Upper lobe of right lung (tissue), 1 donor: Measurements from ENCODE around the gene STING1. TPM values are rescaled to one million over a fixed set of nuclear protein-coding genes. Genes with fewer than 3 reads are reported as not detected.

ENCODE experiments used
- ATAC-seq: fragments of 200-7000 bp; cut with Tn5 transposase; one replicate; pipeline ENCODE4 v1.9.1; 2020; ENCODE audit warnings: mild to moderate bottlenecking, moderate library complexity
- DNase-seq: peaks from one replicate; pipeline ENCODE4 v3.0.0-alpha.2; 2020
- H3K27ac ChIP-seq: fragments of 200-600 bp; one replicate; pipeline ENCODE4 v1.8.0; 2022
- H3K27me3 ChIP-seq: fragments of 200-600 bp; one replicate; pipeline ENCODE4 v1.8.0; 2022; ENCODE audit warnings: mild to moderate bottlenecking
- H3K36me3 ChIP-seq: fragments of 200-600 bp; one replicate; pipeline ENCODE4 v1.8.0; 2022
- H3K4me1 ChIP-seq: fragments of 200-600 bp; one replicate; pipeline ENCODE4 v1.8.0; 2022
- H3K4me3 ChIP-seq: fragments of 200-600 bp; one replicate; pipeline ENCODE4 v1.8.0; 2022; ENCODE audit warnings: mild to moderate bottlenecking
- H3K9me3 ChIP-seq: fragments of 200-600 bp; one replicate; pipeline ENCODE4 v1.8.0; 2022
- intact Hi-C: fragments of 100-400 bp; cut with DNase I; formaldehyde crosslinking; loops from one replicate; pipeline ENCODE4 v1.11.0; 2022
- total RNA-seq: library from RNA; stranded (reverse); fragmentation: NEBNext Ultra II Directional; extraction: Animal tissue kit (Norgen Biotek cat#: 25700); gene quantifications from one replicate; pipeline ENCODE4 v1.2.1, GENCODE V29; 2021
- TF ChIP-seq, protein P1 (sequence below): fragments of 200-600 bp; IDR thresholded peaks from one replicate; pipeline ENCODE4 v1.8.0; 2022; ENCODE audit warnings: antibody characterized with exemption
- donor health status: DM: no; HTN: yes; CAD: no; lungs with severe emphysema.

The STING1 gene
- total RNA-seq, 1 donor from 2014 or later, result 102 TPM

DNA sequence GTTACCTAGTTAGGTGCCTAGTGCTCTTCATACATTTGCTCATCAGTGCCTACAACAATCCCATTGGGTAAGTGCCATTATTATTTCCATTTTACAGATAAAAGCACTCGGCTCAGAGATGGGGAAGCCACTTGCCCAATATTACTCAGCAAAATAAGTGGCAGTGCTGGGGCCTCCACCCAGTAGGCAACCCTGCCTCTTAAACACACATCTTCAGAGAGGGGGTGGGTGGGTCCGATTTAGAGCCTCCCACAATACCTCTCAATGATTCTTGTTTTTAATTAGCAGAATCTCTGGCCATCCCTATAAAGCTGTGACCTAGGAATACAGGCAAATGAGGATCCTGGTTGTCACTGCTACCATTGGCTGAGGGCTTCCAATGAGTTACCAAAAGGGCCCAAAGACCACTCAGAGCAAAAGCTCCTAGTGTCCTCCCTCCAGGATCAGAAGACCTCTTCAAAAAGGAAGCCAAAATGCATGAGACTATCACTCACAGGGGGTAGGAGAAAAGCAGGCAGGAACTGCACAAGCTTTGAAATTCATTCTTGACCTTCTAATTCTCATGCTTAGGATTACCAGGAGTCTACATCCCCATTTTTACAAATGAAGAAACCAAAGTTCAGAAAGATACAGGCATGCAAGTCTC is 42.5 kb upstream of the STING1 start:
- no peak for ATAC-seq
- H3K27ac ChIP-seq, result no peak overlapping the region
- TF ChIP-seq, protein P1, sequence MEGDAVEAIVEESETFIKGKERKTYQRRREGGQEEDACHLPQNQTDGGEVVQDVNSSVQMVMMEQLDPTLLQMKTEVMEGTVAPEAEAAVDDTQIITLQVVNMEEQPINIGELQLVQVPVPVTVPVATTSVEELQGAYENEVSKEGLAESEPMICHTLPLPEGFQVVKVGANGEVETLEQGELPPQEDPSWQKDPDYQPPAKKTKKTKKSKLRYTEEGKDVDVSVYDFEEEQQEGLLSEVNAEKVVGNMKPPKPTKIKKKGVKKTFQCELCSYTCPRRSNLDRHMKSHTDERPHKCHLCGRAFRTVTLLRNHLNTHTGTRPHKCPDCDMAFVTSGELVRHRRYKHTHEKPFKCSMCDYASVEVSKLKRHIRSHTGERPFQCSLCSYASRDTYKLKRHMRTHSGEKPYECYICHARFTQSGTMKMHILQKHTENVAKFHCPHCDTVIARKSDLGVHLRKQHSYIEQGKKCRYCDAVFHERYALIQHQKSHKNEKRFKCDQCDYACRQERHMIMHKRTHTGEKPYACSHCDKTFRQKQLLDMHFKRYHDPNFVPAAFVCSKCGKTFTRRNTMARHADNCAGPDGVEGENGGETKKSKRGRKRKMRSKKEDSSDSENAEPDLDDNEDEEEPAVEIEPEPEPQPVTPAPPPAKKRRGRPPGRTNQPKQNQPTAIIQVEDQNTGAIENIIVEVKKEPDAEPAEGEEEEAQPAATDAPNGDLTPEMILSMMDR, result no peak

DNA sequence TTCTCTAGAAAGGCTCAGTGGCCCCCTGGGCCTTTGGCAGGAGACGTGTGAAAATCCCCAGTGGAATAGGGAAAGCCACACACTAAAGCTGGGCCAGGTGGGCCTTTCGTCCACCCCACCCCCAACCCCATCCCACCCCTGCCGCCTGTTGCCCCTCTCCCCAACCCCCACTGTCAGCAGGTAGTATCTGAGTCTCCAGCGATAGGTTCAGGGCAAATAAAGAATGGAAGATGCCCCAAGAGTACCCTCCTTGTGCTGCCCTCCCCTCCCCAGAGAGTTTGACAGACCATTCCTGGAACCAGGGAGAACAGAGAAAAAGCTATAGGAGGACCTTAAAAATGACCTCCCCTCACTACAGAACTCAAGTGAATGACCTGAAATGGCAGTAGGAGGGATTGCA is 41.9 kb upstream of the STING1 start:
- no peaks in the 10 kb centered on the region for H3K4me1 ChIP-seq

More for the DNA sequence above, 42.5 kb upstream of the STING1 start:
- no peaks in the 10 kb centered on the region for H3K4me1 ChIP-seq
- H3K4me3 ChIP-seq, result no peak overlapping the region
- no peaks in the 10 kb centered on the region for H3K36me3 ChIP-seq
- no peak for DNase-seq
- intact Hi-C loops, result no loop called here
- no peaks in the 10 kb centered on the region for H3K27me3 ChIP-seq
- no peaks in the 10 kb centered on the region for H3K9me3 ChIP-seq

DNA sequence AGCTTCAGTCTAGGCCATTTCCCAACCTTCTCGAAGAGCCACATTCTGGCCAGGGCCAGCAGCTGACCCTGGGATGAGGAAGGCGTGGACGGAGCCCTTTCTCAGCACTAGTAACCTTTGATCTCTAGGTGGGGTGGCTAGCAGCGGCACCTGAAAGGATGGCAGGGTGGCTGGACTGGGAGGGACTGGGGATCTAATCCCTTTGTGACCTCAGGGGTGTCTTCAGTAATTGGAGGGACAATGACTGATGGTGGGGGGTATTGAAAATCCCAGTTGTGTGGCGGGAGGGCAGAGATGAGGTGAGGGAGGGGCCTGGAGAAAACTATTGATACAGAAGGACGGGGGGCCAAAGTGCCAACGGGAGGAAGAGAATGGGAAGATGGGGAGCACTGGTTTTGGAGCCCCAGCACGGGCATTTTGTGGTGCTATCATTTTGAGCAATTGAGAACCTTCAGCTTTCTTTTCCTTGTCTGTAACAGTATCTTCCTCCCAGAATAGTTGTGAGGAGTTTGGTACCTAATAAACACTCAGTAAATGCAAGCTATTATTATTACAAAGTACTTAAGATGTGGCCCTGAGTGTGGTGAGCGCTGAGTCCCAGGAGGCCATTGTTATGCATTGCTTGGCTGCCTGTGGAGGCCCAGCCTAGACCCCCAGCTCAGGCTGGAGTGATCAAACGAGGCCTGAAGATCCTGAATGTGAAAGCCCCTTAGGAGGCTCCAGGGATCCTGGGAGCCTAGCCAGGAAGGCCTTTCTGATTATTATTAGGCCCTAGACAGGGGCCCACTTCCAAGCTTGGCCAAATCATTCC is 41.3 kb upstream of the STING1 start:
- TF ChIP-seq, protein P1, result no peak
- Histone ChIP-seq H3K27me3 (no peaks in the 10 kb centered on the region), H3K36me3 (no peaks in the 10 kb centered on the region), H3K4me3 (no peak overlapping the region), H3K27ac (no peak overlapping the region), H3K9me3 (no peaks in the 10 kb centered on the region), H3K4me1 (no peaks in the 10 kb centered on the region)
- DNase-seq (no peak), ATAC-seq (no peak)
- intact Hi-C loops, result no loop called here

More for the DNA sequence above, 41.9 kb upstream of the STING1 start:
- no peak overlapping the region for H3K4me3 ChIP-seq
- intact Hi-C loops, result no loop called here
- TF ChIP-seq, protein P1, result no peak
- no peaks in the 10 kb centered on the region for H3K9me3 ChIP-seq
- H3K27ac ChIP-seq, result no peak overlapping the region
- DNase-seq (no peak), ATAC-seq (no peak)
- H3K27me3 ChIP-seq, result no peaks in the 10 kb centered on the region
- no peaks in the 10 kb centered on the region for H3K36me3 ChIP-seq

DNA sequence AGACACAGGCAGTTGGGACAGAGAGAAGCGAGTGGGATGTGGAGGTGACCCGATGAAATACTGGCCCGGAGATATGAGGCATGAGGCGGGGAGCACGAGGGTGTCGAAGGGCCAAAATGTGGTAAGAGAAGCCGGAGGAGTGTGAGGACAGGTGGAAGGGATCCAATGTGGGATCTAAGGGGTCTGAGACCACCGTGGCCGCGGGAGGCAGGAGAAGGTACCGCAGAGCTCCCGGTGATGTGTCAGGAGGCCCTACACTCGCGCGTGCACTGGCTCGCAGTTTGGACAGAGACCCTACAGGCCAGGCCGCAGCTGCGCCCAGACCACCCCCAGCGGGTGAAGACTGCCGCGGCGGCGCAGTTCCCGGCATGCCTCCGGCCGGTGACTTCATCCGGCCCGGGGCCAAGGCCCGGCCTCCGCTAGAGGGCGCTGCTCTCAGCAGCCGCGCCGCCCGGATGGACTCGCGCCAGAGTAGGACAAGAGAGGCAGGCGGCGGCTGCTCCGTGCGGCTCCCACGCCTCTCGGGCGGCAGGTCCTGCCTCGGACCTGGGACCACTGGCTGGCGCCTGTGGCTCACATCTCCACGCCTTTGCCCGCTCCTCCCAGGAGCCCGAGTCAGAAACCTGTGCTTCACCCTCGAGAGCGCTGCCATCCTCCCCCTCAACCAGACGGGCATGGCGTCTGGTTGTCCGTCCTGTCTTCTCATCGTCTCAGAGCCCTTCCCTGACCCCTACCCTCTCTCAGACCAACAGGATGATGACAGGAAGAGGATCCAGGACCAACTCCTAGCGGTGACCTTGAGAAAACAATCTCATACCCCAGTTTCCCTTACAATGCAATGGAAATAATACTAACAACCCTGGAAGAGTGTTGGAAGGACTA is 35.4 kb upstream of the STING1 start:
- peak overlapping the region; percentile 67 for H3K4me3 ChIP-seq
- peak; percentile 96 for DNase-seq
- H3K27me3 ChIP-seq, result no peaks in the 10 kb centered on the region
- intact Hi-C loops, result no loop called here
- H3K36me3 ChIP-seq, result no peaks in the 10 kb centered on the region
- H3K27ac ChIP-seq, result peak overlapping the region; percentile 89
- TF ChIP-seq, protein P1, result peak; percentile 99
- peak; percentile 96 for ATAC-seq
- no peaks in the 10 kb centered on the region for H3K9me3 ChIP-seq
- peaks cover 11% of the 10 kb centered on the region for H3K4me1 ChIP-seq

DNA sequence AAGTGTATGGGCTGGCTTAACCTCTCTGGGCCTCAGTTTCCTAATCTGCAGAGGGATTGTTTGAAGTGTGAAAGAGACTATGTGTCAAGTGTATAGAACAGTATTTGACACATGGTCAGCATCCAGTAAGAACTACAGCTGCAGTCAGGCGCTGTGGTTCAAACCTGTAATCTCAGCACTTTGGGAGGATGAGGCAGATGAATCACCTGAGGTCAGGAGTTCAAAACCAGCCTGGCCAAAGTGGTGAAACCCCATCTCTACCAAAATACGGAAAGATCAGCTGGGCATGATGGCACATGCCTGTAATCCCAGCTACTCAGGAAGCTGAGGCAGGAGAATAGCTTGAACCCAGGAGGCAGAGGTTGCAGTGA is 31.9 kb upstream of the STING1 start:
- peaks cover 11% of the 10 kb centered on the region for H3K4me1 ChIP-seq
- H3K27me3 ChIP-seq, result no peaks in the 10 kb centered on the region
- H3K4me3 ChIP-seq, result no peak overlapping the region
- H3K27ac ChIP-seq, result no peak overlapping the region
- ATAC-seq, result no peak
- H3K36me3 ChIP-seq, result no peaks in the 10 kb centered on the region
- intact Hi-C loops, result loop anchor here (5.0 kb wide), 1 partner anchor 92 kb away; no protein-coding TSS in a partner anchor
- H3K9me3 ChIP-seq, result no peaks in the 10 kb centered on the region
- TF ChIP-seq, protein P1, result no peak
- DNase-seq, result no peak
